Psoas muscle (tissue), 8 donors: ENCODE data around the gene MAOB. TPM values are rescaled to one million over a fixed set of nuclear protein-coding genes. Genes with fewer than 3 reads are reported as not detected.

Experiments used
- ATAC-seq, 4 donors: fragments of 200-7000 bp; cut with Tn5 transposase; one replicate each; pipeline ENCODE4 v1.9.1; 2020; ENCODE audit warnings: moderate library complexity in 3 of 4, mild to moderate bottlenecking in 2 of 4
- DNase-seq, 2 donors: peaks; one replicate each; pipeline ENCODE4 v3.0.0-alpha.2; 2020
- H3K27ac ChIP-seq: fragments of 200-600 bp; one replicate; pipeline ENCODE4 v1.8.0; 2022
- H3K27me3 ChIP-seq, 3 donors: fragments of 200-600 bp in 1 of 3; one replicate each; pipeline versions ENCODE4 v1.6.1 to v1.8.0; 2013 to 2022; ENCODE audit warnings: low read length in 2 of 3, mild to moderate bottlenecking in 2 of 3, moderate library complexity in 1 of 3; ENCODE audit not compliant: insufficient read depth in 3 of 3
- H3K36me3 ChIP-seq, 2 donors: fragments of 200-600 bp in 1 of 2; one replicate each; pipeline versions ENCODE4 v1.6.1 to v1.8.0; 2013 to 2022; ENCODE audit warnings: low read depth in 1 of 2, mild to moderate bottlenecking in 1 of 2, moderate library complexity in 1 of 2; ENCODE audit not compliant: insufficient read depth in 1 of 2
- H3K4me1 ChIP-seq: fragments of 200-600 bp; one replicate; pipeline ENCODE4 v1.8.0; 2022
- H3K4me3 ChIP-seq: fragments of 200-600 bp; one replicate; pipeline ENCODE4 v1.8.0; 2022; ENCODE audit warnings: mild to moderate bottlenecking
- H3K9me3 ChIP-seq: fragments of 200-600 bp; one replicate; pipeline ENCODE4 v1.8.0; 2022
- CTCF ChIP-seq: fragments of 200-600 bp; IDR thresholded peaks from one replicate; pipeline ENCODE4 v1.8.0; 2022; ENCODE audit warnings: antibody characterized with exemption
- WGBS, 3 donors: extraction: QIAGEN DNeasy Blood & Tissue Kit; methylation state at CpG; one replicate each; pipeline versions ENCODE4 v1.1.6 to v1.1.7; 2013; 5-methylcytosine and 5-hydroxymethylcytosine counted together
- intact Hi-C, 2 donors: fragments of 100-400 bp; cut with DNase I; formaldehyde crosslinking; loops; one replicate each; pipeline versions ENCODE4 v1.11.0 to v1.14.2; 2022
- polyA plus RNA-seq, 3 donors: library from polyadenylated mRNA; stranded (reverse); fragments of 200-250 nt; gene quantifications; one replicate each; pipeline ENCODE4 v1.2.3, GENCODE V29; 2013
- total RNA-seq, 4 donors: library from RNA; stranded (reverse); fragmentation: NEBNext Ultra II Directional in 2 of 4; extraction: Animal tissue kit (Norgen Biotek cat#: 25700) in 2 of 4; gene quantifications; one replicate each; pipeline versions ENCODE4 v1.2.1 to v1.2.4, GENCODE V29; 2021 to 2023
- donor health status: healthy with polysubstance abuse.
- donor health status: DM: no; HTN: no; CAD: no; lungs with moderate emphysema.
- donor health status: Bipolar disorder and iron deficiency.
- donor health status: healthy.
- donor health status: DM: yes; HTN: yes; CAD: no.
- donor health status: DM: no; HTN: no; CAD: no.
- donor health status: DM: no; HTN: no; CAD: no.
- donor health status: DM: yes; HTN: yes; CAD: no.

The MAOB gene
- total and polyA plus RNA-seq, 7 donors = 13.0 to 80.6 (median 42.6) TPM

DNA sequence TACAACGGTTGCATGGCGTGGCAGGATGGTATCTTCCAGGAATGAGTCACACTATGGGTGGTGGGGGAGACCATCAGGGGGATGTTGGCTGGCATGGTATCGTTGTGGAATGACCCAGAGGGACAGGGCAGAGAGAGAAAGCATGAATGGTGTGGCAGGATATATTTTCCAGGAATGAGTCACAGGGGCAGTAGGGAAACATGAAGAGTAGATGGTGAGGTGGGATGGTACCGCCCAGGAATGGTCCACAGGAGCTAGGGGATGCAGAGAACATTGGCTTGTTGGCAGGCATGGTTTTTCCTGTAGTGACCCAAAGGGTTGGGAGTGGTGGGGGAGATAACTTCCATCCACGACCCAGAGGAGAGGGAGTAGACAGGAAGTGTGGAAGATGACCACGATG is 163.7 kb downstream of the MAOB start:
- H3K27ac ChIP-seq = no peak overlapping the region
- intact Hi-C loops = no loop called here
- no peaks in the 10 kb centered on the region for H3K27me3 ChIP-seq
- WGBS, 3 donors = 74 to 91% (median 88%) methylated on average over 6 of the region's 6 CpGs
- H3K9me3 ChIP-seq = peaks cover 21% of the 10 kb centered on the region
- no peak for TF ChIP-seq CTCF
- H3K4me3 ChIP-seq = no peak overlapping the region
- no peak for ATAC-seq
- DNase-seq = no peak
- H3K36me3 ChIP-seq = no peaks in the 10 kb centered on the region
- no peaks in the 10 kb centered on the region for H3K4me1 ChIP-seq

DNA sequence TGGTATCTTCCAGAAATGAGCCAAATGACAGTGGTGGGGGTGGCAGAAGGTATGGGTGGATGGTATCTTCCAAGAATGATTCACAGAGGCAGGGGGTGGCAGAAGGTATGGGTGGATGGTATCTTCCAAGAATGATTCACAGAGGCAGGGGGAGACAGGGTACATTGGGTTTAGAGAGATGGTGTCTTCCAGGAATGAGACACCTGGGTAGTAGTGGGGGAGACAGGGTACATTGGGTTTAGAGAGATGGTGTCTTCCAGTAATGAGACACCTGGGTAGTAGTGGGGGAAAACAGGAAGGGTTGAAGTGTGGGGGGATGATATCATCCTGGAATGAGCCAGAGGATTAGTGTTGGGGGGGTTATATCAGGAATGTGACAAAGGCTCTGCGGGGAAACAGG is 164.2 kb downstream of the MAOB start:
- TF ChIP-seq CTCF = no peak
- H3K4me1 ChIP-seq = no peaks in the 10 kb centered on the region
- WGBS, 3 donors = 80 to 100% (median 96%) methylated on average over 1 of the region's 1 CpG
- H3K27ac ChIP-seq = no peak overlapping the region
- no peaks in the 10 kb centered on the region for H3K27me3 ChIP-seq
- no peaks in the 10 kb centered on the region for H3K36me3 ChIP-seq
- intact Hi-C loops = no loop called here
- ATAC-seq = no peak
- H3K4me3 ChIP-seq = no peak overlapping the region
- peaks cover 19% of the 10 kb centered on the region for H3K9me3 ChIP-seq
- DNase-seq = no peak

DNA sequence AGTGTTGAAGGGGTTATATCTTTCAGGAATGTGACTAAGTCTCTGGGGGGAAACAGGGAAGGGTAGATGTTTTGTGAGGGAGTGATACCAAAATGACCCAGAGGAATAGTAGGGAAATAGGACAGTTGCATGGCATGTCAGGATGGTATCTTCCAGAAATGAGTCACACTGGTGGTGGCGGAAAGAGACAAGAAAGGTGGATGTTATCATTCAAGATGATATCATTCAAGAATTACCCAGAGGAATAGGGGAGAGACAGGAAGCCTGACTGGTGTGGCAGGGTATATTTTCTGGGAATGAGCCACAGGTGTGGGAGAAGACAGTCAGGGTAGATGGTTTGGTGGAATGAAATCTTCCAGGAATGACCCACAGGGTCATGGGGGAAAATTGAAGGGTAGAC is 165.1 kb downstream of the MAOB start:
- Histone ChIP-seq H3K27ac (no peak overlapping the region), H3K27me3 (no peaks in the 10 kb centered on the region), H3K9me3 (peaks cover 11% of the 10 kb centered on the region), H3K4me1 (no peaks in the 10 kb centered on the region), H3K4me3 (no peak overlapping the region), H3K36me3 (no peaks in the 10 kb centered on the region)
- intact Hi-C loops = no loop called here
- DNase-seq = no peak
- no peak for TF ChIP-seq CTCF
- 94 to 100% (median 100%) methylated on average over 1 of the region's 1 CpG for WGBS, 3 donors
- ATAC-seq = no peak

DNA sequence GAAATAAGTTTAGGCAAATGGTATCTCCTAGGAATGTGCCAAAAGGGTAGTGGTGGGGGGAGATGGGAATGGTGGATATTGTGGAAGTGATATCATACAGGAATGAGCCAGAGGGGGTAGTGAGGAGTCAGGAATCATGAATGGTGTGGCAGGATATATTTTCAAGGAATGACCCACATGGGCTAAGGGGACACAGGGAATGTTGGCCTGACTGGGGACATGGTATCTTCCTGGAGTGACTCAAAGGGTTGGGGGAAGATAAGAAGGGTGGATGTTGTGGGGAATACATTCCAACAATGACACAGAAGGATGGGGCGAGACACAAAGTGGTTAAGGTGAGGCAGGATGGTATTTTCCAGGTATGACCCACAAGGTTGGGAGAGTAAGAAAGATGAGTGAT is 165.6 kb downstream of the MAOB start:
- Histone ChIP-seq H3K4me1 (no peaks in the 10 kb centered on the region), H3K27ac (no peak overlapping the region), H3K36me3 (no peaks in the 10 kb centered on the region), H3K4me3 (no peak overlapping the region), H3K9me3 (peaks cover 6% of the 10 kb centered on the region), H3K27me3 (no peaks in the 10 kb centered on the region)
- WGBS, 3 donors = 44 to 95% (median 89%) methylated on average over 1 of the region's 1 CpG
- DNase-seq = no peak
- no peak for ATAC-seq
- no peak for TF ChIP-seq CTCF
- intact Hi-C loops = no loop called here

Other genes starting within 250 kb of the MAOB start
- 100 to 1,000 TPM in 1 of 4 donors, 10 to 100 TPM in 2, 1 to 10 TPM in 1; 9.7 to 115 (median 31.4) TPM for gene MAOA, start 226.2 kb downstream of the MAOB start, total RNA-seq
- gene MAOA, start 226.2 kb downstream of the MAOB start, polyA plus RNA-seq = 10 to 100 TPM; 12.3 to 67.8 (median 20.5) TPM
- gene NDP, start 90.9 kb upstream of the MAOB start, total RNA-seq = under 1 TPM in 1 of 4 donors, not detected in 3; 0.21 TPM
- gene NDP, start 90.9 kb upstream of the MAOB start, polyA plus RNA-seq = under 1 TPM in 1 of 3 donors, not detected in 2; 0.01 TPM